Measurements from ENCODE around the gene CDH26.

CDH26 gene

DNA sequence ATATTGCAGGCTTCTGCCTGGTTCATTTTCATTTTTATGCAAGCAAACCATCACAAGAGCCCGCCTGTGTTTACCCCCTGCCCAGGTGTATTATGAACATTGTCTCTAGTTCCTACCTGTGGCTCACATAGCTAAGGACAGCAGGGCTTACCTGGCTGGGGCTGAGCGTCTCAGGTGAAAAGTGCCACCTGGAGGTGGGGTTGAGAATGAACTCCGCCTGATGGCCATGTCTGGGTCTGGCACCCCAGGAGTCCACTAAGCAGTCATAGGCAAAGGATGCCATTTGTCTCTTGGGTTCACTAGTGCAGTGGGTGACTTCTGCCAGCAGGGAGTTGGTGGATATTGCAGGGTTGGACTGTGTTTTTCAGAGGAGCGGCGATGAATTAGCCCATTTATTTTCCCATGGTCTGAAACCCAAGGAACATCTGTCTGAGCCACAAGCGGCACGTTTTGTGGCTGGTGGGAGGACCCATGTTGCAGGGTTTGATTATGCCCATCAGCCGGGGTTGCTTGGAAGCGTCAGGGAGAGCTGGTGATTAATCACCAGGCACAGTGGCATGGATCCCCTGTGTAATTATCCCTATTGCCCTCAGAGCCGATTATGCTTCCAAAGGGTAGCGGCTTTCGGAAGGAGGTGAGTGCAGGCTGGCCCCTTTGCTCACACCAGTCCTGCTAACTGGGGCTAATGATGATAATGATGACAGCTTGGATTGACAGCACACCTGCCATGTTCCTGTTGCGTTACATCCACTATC, 92.1 kb downstream of the CDH26 start:
- TF ChIP-seq, protein P1, sequence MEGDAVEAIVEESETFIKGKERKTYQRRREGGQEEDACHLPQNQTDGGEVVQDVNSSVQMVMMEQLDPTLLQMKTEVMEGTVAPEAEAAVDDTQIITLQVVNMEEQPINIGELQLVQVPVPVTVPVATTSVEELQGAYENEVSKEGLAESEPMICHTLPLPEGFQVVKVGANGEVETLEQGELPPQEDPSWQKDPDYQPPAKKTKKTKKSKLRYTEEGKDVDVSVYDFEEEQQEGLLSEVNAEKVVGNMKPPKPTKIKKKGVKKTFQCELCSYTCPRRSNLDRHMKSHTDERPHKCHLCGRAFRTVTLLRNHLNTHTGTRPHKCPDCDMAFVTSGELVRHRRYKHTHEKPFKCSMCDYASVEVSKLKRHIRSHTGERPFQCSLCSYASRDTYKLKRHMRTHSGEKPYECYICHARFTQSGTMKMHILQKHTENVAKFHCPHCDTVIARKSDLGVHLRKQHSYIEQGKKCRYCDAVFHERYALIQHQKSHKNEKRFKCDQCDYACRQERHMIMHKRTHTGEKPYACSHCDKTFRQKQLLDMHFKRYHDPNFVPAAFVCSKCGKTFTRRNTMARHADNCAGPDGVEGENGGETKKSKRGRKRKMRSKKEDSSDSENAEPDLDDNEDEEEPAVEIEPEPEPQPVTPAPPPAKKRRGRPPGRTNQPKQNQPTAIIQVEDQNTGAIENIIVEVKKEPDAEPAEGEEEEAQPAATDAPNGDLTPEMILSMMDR (IDR thresholded peaks at IDR 0.05; ENCODE audit: low read depth, low read length) = peak; percentile 4
- H3K4me3 ChIP-seq (replicated peaks in 1 of 2; ENCODE audit: low read depth in 2 of 2, low read length in 2 of 2) = no peak overlapping the region
- DNase-seq (ENCODE audit: low read depth in 2 of 2) = no peak

DNA sequence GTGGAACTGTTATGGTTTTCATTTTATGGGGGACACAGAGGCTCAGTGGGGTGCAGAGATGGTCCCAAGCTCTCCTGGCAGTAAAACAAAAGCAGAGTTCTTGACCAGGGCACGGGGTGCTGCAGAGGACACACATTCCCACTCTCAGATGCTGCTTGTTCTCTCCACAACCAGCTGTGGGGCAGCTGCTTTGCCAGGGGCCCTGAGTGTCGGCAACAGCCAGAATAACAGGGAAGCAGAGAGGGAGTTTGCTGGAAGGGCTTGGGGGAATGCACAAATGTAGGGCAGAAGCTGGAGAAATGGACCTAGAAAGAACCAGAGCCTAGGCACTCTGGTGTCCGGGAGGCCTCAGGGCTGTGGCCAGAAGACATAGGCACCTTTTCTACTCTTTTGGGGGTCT, 93.7 kb downstream of the CDH26 start:
- TF ChIP-seq, protein P1 (IDR thresholded peaks at IDR 0.05; ENCODE audit: low read depth, low read length) = no peak
- no peak for DNase-seq (ENCODE audit: low read depth in 2 of 2)
- H3K4me3 ChIP-seq (replicated peaks in 1 of 2; ENCODE audit: low read depth in 2 of 2, low read length in 2 of 2) = no peak overlapping the region

DNA sequence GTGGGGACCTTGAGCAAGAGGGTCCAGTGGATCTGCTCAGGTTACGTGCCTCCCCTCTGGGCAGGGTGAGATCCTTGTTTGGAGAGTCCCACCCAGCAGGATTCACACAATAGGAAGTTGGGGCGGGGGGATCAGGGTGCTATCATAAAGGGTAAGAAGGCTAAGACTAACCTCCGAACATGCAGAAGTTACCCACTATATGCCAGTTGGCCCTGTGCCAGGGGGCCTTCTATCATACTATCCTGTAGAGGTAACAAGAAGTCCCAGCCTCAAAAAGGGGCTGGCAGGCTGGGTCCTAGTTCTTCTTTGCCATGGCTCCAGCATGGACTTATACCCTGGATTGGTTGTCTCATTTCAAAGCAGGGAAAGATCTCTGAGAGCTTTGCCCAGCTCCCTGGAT, 94.1 kb downstream of the CDH26 start:
- no peak for DNase-seq (ENCODE audit: low read depth in 2 of 2)
- TF ChIP-seq, protein P1 (IDR thresholded peaks at IDR 0.05; ENCODE audit: low read depth, low read length) = no peak
- H3K4me3 ChIP-seq (replicated peaks in 1 of 2; ENCODE audit: low read depth in 2 of 2, low read length in 2 of 2) = no peak overlapping the region

DNA sequence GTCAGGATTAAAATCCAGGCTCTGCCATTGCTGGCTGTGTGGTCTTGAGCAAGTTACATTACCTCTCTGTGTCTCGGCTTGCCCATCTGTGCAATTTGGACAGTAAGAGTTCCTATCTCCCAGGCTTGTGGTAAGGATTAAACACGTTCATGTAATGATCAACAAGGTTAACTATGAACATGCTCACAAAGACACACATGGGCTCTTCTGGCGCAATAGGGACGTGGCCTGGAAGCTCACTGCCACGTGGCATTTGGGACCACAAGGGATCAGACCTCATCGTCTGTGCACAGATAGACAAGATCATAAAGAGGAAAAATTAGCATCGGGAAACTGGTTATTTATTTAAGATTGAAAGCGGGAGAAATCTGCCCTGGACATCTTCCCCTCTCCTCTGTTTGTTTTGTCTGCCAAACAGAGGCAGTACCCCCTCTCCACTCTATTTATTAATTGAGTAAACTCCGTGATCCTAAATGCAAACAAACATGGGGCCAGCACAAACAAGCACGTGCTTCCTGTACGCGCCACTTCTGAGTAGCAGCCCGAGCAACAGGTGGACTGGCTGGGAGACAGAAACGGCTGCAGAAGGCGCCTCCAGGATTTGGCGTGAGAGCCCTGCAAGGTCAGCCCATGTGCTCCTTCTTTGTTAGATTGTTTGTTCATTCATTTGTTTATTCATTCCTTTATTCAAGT, 95.0 kb downstream of the CDH26 start:
- no peak overlapping the region for H3K4me3 ChIP-seq (replicated peaks in 1 of 2; ENCODE audit: low read depth in 2 of 2, low read length in 2 of 2)
- no peak for DNase-seq (ENCODE audit: low read depth in 2 of 2)
- TF ChIP-seq, protein P1 (IDR thresholded peaks at IDR 0.05; ENCODE audit: low read depth, low read length) = no peak

DNA sequence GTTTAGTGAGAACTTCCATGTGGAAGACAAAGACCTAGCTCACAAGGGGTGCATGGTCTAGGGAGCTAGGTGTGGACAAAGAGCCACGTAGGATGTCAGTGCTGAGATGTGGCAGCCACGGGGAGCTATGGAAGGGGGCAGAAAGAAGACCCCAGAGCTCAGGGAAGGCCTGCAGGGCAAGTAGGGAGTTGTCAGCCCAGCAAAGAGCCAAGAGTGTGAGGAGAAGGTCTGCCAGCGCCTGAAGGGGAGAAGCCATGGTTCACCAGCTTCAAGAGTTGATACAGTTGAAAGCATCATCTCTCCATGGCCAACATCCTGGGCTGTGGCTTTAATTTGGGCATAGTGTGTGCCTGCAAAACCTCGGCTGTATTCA, 95.6 kb downstream of the CDH26 start:
- no peak for DNase-seq (ENCODE audit: low read depth in 2 of 2)
- TF ChIP-seq, protein P1 (IDR thresholded peaks at IDR 0.05; ENCODE audit: low read depth, low read length) = no peak

DNA sequence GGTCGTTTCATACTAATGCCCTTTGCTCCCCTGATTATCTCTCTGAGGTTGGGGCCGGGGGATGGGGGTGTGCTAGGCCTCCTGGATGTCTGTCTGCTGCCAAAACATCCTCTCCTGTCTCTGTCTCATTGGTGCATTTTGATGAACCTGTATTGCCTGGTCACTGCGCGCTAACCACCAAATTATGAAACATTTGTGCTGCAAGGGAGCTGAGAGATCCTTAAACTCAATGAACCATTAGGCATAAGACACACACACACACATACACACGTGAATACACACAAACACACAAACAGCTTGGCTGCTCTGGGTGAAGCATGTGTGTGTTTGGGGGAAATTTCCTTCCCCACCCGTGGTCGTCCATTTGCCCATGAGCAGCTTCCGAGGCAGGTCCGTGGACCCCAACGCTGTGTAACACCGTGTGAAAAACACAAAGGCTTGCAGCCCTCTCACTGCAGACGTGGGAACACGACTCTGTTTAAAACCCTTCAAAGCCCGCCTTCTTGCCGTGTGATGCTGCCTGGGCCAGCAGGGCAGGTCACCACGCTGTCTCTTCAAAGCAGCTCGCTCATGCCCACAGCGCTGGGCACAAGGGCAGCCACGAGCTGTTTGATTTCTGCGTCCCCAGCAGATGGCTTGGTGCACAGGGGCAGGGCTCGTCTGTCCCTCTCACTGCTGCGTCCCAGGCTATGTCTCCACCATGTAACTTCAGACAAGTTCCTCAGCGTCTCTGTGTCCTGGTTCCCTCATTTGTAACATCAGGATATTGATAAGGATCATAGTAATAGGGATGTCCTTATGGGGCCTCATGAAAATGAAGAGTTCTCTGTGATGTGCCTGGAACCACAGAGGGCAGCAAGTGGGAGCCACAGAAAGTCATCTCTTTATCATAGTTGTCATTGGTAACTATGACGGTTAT, 96.8 kb downstream of the CDH26 start:
- H3K4me3 ChIP-seq (replicated peaks in 1 of 2; ENCODE audit: low read depth in 2 of 2, low read length in 2 of 2) = no peak overlapping the region
- DNase-seq (ENCODE audit: low read depth in 2 of 2) = no peak
- TF ChIP-seq, protein P1 (IDR thresholded peaks at IDR 0.05; ENCODE audit: low read depth, low read length) = no peak

More for the DNA sequence above, 95.6 kb downstream of the CDH26 start:
- no peak overlapping the region for H3K4me3 ChIP-seq (replicated peaks in 1 of 2; ENCODE audit: low read depth in 2 of 2, low read length in 2 of 2)
